ENCODE measurements around the gene PDE4B. TPM values are rescaled to one million over a fixed set of nuclear protein-coding genes. Genes with fewer than 3 reads are reported as not detected.
"Not testable (repeated sequence)": the region's sequence is repeated elsewhere in the genome, so short reads cannot be mapped to it uniquely, and the experiment has no call there.

PDE4B gene
- total RNA-seq, 1 experiment from 2014 or later = 1.8 TPM

DNA sequence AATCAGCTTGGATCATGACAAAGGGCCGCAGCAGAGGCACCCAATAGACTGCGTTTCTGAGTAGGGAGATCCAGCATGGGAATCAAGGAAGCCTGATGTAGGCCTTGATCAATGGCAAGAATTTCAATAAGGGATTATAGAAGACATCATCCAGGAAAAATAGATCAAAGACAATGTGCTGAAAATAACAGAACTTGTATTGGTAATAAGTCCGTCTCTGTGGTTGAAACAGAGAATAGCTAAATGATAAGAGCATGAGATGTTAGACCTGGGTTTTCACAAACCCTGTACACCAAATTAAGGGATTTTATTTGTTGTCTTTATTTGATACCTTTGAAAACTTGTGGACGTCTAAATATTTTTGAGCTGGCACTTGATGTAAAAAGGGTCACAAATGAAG lies 513.2 kb downstream of the PDE4B start:
- H3K27me3 ChIP-seq = no peaks in the 10 kb centered on the region
- DNase-seq = no peak
- no peaks in the 10 kb centered on the region for H3K9me3 ChIP-seq
- H3K4me3 ChIP-seq = no peak overlapping the region
- H3K36me3 ChIP-seq = no peaks in the 10 kb centered on the region; the same call in 1 of the 2 replicates

DNA sequence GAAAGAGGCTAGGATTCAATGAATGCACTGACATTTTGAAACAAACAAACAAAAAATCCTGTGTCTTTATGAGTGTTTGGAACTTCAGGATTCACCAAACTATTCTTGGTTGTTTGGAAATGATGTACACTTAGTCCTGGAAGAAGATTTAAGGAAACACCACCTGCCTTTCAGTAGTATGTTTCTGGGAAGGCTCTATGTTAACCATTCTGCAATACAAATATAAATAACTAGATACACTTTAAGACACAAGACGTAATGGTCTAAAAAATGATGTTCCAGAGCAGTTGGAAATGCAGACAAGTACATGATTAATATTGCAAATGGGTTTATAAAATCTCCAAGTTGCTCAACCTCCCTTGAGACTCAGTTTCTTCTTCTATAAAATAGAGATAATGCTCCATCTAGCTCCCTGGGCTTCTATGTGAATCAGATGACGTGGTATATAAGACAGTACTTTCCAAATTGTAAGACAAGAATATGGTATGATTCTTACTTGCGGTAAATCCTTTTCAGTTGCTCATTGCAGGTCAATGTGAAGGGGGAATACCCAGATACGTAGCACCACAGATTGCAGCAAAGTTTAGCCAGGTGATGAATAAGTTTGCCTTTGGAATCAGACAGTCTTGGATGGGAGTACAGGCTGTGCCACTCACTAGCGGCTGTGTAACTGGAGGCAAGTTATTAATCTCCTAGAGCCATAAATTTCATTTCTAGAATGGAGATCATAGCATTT lies 516.5 kb downstream of the PDE4B start:
- no peak overlapping the region for H3K4me3 ChIP-seq
- no peaks in the 10 kb centered on the region for H3K36me3 ChIP-seq
- DNase-seq = no peak
- no peaks in the 10 kb centered on the region for H3K27me3 ChIP-seq
- H3K9me3 ChIP-seq = no peaks in the 10 kb centered on the region

DNA sequence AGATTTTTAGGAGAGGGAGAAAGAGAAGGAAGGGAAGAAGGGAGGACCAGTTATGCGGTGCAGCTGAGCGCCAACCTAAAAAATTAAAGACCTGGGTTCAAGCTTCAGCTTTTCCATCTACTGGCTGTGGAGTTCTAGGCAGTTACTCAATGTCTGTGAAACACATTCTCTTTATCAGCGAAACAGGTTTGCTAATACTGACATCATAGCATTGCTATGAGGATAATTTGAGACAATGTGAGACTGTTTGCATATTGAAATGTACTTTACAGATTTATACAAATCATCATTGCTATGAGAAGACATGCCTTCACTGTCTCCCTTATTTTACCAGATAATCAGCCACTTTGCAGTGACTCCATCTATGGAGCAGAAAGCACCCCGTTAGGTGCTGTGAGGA lies 518.4 kb downstream of the PDE4B start:
- Histone ChIP-seq H3K9me3 (no peaks in the 10 kb centered on the region), H3K4me3 (no peak overlapping the region), H3K36me3 (no peaks in the 10 kb centered on the region), H3K27me3 (no peaks in the 10 kb centered on the region)
- no peak for DNase-seq

DNA sequence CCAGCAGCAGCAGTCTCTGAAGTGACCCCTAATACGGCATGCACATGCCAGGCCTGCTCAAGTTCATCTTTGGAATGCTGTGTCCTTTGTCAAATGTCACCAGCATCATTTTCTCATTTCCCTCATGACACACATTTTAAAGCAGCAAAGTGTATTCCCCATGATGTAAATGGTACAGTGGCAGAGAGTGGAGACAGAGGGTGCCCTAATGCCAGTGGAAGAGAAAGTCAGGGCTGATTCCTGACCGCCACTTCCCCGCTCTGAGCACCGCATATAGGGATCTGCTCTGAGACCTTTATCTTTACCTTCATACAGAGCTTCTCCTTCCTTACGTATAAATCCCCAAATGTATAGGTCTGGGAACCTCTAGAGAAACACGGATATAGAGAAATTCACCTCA lies 518.9 kb downstream of the PDE4B start:
- no peak for DNase-seq
- H3K36me3 ChIP-seq = no peaks in the 10 kb centered on the region
- no peak overlapping the region for H3K4me3 ChIP-seq
- H3K27me3 ChIP-seq = no peaks in the 10 kb centered on the region
- no peaks in the 10 kb centered on the region for H3K9me3 ChIP-seq

DNA sequence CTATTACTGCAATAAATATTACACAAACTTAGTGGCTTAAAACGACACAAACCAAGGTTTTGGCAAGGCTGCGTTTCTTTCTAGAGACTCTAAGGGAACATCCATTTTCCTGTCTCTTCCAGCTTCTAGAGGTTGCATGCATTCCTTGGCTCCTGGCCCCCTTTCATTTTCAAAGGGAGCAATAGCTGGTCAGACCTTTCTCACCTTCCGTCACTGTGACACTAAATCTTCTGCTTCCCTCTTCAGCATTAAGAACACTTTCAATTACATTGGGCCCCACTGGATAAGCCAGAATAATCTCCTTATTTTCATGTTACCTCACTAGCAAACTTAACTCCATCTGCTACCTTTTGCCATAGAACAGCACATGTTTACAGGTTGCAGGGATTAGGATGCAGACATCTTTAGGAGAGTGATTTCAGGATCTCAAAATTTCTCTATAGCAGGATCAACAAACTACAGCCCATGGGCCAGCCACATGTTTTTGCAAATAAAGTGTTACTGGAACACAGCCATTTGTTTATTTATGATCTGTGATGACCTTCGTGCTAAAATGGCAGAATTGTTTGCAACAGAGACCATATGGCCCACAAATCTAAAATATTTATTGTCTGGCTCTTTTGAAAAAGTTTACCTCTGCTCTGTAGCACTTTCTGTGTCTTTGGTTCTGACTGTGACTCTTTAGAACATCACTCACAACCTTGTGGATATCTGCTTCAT lies 519.7 kb downstream of the PDE4B start:
- Histone ChIP-seq H3K9me3 (no peaks in the 10 kb centered on the region), H3K36me3 (no peaks in the 10 kb centered on the region), H3K4me3 (no peak overlapping the region), H3K27me3 (no peaks in the 10 kb centered on the region)
- no peak for DNase-seq

DNA sequence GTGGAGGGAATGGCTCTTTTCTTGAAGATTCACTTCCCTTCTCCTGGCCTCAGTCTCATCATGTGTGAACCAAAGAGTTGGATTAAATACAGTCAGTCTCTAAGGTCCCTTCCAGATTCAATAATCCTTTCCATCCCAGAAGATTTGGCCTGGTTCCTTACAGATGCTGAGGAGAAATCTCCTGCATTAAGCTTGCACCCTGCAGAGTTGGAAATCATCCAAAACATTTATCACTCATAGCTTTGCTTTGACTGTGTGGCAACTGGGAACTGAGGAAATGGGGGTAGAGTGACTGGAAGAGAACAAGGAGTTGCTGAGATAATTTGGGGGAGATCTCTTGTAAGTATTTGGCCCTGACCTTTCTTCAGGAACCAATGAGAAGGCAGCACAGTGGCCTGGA lies 520.7 kb downstream of the PDE4B start:
- H3K36me3 ChIP-seq = no peaks in the 10 kb centered on the region
- DNase-seq = peak; percentile 11
- H3K9me3 ChIP-seq = no peaks in the 10 kb centered on the region
- no peaks in the 10 kb centered on the region for H3K27me3 ChIP-seq
- H3K4me3 ChIP-seq = no peak overlapping the region

DNA sequence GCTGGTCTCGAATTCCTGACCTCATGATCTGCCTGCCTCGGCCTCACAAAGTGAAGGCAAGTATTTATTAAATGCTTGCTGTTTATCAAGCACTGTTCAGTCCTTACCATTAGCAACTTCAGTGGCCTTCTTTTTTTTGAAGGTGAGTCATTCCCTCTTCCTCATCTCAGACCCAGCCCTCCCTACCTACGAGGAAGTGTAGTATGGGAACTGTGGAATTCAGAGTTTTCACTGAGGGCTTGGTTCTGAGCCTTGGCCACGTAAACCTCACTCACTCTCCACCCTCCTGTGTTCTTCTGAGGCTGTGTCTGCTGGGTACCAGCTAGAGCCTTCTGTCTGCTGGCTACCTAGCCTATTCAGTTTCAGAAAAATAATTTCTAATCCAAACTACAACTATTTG lies 523.0 kb downstream of the PDE4B start:
- DNase-seq = no peak

DNA sequence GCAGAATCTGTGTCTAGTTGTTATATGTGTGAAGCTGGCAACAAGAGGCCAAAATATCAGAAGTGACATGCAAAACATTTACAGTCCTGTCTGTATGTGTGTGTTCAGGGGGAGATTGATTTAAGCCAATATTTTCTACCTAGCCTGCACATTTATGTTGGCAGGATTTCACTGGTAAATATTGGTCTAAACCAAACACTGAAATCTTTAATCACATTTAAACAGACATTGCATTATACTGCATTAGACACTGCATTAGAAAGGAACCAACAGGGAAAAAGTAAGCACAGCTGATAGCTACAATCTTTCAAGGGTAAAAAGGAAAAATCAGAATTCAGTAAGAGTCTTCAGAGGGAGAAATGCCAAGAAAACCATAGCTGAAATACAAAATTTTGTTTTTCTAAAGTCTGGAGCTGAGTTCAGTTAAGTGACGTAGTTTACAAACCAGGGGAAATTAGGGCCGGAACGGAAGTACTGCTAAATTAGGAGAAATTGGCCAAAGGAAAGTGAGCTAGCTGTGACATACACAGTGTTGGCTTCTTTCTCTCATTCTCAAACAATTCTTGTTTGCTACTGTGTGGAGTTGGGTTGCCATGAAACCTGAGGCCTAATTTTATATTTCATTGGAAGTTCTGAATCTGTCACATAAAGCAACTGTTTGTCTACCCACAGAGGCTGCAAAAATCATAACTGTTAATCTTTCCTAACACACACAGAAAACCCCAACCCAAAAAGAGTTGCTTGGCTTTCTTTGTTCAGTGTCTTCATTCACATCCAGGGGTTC lies 524.0 kb downstream of the PDE4B start:
- Histone ChIP-seq H3K36me3 (no peaks in the 10 kb centered on the region), H3K27me3 (no peaks in the 10 kb centered on the region), H3K4me3 (no peak overlapping the region), H3K9me3 (no peaks in the 10 kb centered on the region)
- DNase-seq = no peak

More for the DNA sequence above, 523.0 kb downstream of the PDE4B start:
- Histone ChIP-seq H3K4me3 (no peak overlapping the region), H3K9me3 (no peaks in the 10 kb centered on the region), H3K27me3 (no peaks in the 10 kb centered on the region), H3K36me3 (no peaks in the 10 kb centered on the region)

DNA sequence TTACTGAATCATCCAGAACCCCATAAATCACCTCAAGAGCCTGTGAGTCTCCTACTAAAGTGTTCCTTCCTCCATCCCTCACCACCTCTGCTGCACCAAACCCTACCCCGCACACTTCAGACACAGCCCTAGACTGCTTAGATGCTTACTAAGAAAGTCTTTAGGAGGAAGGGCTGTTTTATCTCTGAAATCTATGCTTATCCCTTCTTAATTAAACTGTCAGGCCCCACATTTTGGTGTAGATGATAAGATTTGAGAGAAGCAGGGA lies 524.5 kb downstream of the PDE4B start:
- Histone ChIP-seq H3K27me3 (no peaks in the 10 kb centered on the region), H3K36me3 (no peaks in the 10 kb centered on the region), H3K9me3 (no peaks in the 10 kb centered on the region), H3K4me3 (no peak overlapping the region)
- DNase-seq = no peak

DNA sequence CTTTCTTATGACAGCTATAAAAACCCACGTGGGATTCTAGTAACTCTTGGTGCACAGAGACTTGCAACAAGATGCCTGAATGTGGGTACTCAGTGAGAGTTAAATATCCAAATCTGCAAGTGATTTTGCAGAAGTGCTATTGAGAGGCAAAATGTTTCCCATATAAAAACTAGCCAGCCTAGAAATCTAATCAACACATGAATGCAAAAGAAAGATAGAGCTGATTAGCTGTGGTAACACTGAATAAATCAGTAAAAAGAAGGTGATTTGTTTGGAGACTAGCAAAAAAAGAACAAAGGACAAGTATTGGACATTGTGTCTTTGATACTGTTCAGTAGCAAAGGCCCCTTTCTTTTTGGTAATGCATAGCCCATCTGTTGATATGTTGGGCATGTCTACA lies 527.5 kb downstream of the PDE4B start:
- Histone ChIP-seq H3K4me3 (no peak overlapping the region), H3K9me3 (no peaks in the 10 kb centered on the region), H3K27me3 (no peaks in the 10 kb centered on the region), H3K36me3 (no peaks in the 10 kb centered on the region)
- DNase-seq = no peak

DNA sequence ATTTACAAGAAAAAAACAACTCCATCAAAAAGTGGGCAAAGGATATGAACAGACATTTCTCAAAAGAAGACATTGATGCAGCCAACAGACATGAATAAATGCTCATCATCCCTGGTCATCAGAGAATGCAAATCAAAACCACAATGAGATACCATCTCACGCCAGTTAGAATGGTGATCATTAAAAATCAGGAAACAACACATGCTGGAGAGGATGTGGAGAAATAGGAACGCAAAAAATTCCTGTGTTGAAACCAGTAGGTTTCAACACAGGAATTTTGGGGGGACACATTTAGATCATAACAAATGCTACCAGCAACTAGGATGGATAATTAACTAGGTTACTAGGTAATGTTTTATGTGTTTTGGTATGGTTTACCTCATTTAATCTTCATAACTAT lies 529.8 kb downstream of the PDE4B start:
- not testable (repeated sequence) for H3K4me3 ChIP-seq, DNase-seq, H3K27me3 ChIP-seq, H3K36me3 ChIP-seq, H3K9me3 ChIP-seq

DNA sequence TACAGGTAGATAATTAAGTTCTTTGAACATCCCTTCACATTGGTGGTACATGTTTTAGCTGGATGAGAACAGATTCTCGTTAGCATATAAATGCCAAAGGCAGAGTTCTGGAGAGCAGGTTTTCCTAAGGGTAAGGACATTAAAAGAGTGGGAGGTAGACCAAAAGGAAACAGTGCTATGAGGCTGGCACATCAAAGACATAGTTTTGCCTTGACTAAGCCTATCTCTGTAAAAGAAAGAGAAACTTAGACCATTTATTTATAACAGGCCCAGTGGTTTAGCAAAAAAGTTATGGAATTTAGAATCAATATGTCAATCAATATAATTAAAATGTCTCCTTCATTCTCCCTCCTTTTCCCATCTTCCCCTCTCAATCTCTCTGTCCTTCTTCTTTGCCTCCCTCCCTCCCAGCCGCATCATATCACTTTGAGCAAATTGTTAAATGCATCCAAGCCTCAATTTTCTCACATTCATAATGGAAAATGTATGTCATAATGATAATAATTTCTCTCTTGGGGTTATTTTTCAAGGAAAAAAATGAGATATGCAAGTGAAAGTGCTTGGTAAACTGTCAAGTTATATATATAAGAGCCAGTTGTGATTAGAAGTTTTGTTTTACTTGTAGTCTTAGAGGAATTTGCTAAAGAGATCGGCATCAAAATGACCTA lies 531.4 kb downstream of the PDE4B start:
- H3K4me3 ChIP-seq = no peak overlapping the region
- no peaks in the 10 kb centered on the region for H3K36me3 ChIP-seq
- DNase-seq = no peak
- no peaks in the 10 kb centered on the region for H3K27me3 ChIP-seq
- H3K9me3 ChIP-seq = no peaks in the 10 kb centered on the region

DNA sequence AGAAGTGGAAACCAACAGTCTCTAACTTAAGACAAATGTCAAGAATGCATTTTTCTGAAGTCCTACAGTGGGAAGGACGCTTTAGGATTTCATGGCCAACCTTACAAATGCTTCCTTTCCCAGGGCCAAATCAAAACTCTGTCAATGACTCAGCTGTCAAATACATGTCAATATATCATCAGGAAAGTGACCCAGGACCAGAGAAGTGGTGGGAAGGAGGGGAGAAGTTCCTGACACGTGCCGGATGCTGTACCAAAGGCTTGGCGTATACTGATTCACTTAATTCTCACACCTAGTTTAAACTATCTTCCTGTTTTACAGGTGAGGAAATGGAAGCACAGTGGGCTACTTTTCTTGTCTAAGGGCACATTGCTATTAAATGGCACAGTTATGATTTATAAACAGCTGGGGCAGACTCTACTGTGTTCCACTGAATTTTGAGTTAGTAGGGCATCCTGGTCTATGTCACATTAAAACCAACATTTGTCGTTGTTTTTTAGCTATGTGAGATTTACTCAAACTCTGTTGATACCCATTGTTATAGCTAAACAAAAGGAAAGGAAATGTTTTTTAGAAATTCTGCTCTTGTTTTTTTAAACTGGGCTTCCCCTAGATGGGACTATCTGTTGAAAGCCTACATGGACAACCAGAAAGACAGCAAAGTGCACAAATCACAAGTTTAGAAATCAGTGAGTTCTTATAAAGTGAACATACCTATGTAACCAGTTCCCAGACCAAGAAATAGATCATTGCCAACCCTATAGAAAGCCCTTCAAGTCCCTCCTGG lies 533.1 kb downstream of the PDE4B start:
- Histone ChIP-seq H3K27me3 (no peaks in the 10 kb centered on the region), H3K36me3 (no peaks in the 10 kb centered on the region), H3K9me3 (no peaks in the 10 kb centered on the region), H3K4me3 (no peak overlapping the region)
- no peak for DNase-seq

DNA sequence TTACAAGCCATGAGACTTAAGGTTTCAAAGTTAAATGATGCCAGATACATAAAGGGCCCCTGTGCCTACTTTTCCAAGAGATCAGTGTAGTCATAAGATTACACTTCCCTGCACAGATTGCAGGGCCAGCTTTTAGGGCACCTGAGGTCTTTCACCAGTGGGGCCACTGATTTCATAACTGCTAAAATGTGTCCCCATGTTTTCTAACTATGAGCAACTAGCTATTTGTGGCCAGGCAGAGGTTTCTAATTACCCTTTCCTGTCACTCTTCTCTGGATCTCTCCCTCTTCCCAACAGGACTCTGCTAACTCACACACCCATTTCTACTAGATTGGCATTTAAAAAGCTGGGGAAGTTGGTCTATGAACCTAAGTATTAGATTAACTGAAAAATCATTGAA lies 534.2 kb downstream of the PDE4B start:
- H3K27me3 ChIP-seq = no peaks in the 10 kb centered on the region
- H3K9me3 ChIP-seq = no peaks in the 10 kb centered on the region
- DNase-seq = no peak
- no peaks in the 10 kb centered on the region for H3K36me3 ChIP-seq
- no peak overlapping the region for H3K4me3 ChIP-seq

DNA sequence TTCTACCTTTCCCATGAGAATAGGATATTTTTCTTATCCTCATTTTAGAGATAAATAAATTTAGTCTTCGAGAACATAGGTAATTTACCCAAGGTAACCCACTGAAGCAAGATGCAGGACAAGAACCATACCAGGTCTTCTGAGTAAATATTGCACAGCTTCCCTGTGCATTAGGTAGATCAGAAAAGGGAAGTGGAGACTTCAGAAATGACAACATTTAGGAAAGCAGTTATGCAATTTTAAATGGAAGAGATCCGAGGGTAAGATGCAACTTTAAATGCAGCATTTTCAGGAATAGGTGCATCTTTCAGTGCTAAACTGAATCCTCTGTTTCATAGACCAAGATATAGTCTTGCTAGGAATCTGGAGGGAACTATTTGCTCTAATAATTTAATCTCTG lies 534.9 kb downstream of the PDE4B start:
- Histone ChIP-seq H3K9me3 (no peaks in the 10 kb centered on the region), H3K36me3 (no peaks in the 10 kb centered on the region), H3K4me3 (no peak overlapping the region), H3K27me3 (no peaks in the 10 kb centered on the region)
- DNase-seq = no peak

DNA sequence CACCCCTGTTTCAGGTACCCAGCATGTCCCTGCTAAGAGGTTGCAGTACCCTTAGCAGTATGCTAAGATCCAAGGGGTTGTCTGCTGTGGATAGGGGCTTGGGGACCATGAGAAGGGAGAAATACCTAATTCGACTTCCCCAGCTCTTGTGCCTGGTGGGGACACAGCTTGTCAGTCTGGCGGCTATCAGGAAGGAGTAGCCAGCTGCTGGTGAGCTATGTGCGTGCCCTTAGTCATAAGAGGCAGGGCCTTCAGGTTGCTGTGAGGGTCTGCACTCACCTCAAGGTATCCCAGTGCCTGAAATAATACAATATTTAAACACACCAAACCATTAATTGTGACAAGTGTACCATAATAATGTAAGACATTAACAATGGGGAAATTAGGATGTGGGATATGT lies 536.2 kb downstream of the PDE4B start:
- H3K27me3 ChIP-seq = no peaks in the 10 kb centered on the region
- H3K9me3 ChIP-seq = no peaks in the 10 kb centered on the region
- H3K4me3 ChIP-seq = no peak overlapping the region
- DNase-seq = no peak
- H3K36me3 ChIP-seq = no peaks in the 10 kb centered on the region

DNA sequence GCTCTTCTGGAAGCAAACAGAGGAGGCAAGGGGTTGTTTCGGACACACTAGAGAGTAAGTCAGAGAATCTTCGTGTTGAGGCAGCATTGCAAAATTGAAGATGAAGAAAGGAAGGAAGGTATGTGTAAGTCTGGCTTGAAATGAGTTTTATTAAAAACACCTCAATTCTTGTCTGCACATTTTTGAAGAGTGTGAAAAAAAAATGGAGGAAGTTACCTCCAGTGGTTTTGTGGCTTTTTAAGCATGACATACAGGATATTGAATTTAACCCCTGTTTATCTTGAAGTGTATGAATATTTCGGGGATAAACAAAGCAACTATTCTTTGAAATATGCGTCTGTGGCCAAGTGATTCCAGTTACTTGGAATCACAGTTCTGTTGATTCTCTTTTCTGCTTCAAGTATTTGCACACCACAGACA lies 538.0 kb downstream of the PDE4B start:
- H3K9me3 ChIP-seq = no peaks in the 10 kb centered on the region
- H3K36me3 ChIP-seq = no peaks in the 10 kb centered on the region
- no peak overlapping the region for H3K4me3 ChIP-seq
- H3K27me3 ChIP-seq = no peaks in the 10 kb centered on the region
- DNase-seq = no peak

Measured in MG63 (cell line).